WTC11 (cell line): Measurements from ENCODE around the gene CORO6.

ENCODE experiments used
- ELF4 ChIP-seq: sonication (generic); formaldehyde crosslinking; IDR thresholded peaks from 2 replicates; pipeline ENCODE4 v1.8.1; 2022; ENCODE audit warnings: low read depth, mild to moderate bottlenecking, moderate library complexity, missing genetic modification reagents
- PRDM15 ChIP-seq: sonication (generic); formaldehyde crosslinking; IDR thresholded peaks from 2 replicates; pipeline ENCODE4 v1.8.0; 2022; ENCODE audit warnings: missing genetic modification reagents
- RELA ChIP-seq: sonication (generic); formaldehyde crosslinking; IDR thresholded peaks from 2 replicates; pipeline ENCODE4 v1.8.1; 2022; ENCODE audit warnings: missing genetic modification reagents, mild to moderate bottlenecking, borderline replicate concordance
- TCF7 ChIP-seq: sonication (generic); formaldehyde crosslinking; IDR thresholded peaks from 2 replicates; pipeline ENCODE4 v1.8.0; 2022; ENCODE audit warnings: mild to moderate bottlenecking, low read depth, missing genetic modification reagents, moderate library complexity

DNA sequence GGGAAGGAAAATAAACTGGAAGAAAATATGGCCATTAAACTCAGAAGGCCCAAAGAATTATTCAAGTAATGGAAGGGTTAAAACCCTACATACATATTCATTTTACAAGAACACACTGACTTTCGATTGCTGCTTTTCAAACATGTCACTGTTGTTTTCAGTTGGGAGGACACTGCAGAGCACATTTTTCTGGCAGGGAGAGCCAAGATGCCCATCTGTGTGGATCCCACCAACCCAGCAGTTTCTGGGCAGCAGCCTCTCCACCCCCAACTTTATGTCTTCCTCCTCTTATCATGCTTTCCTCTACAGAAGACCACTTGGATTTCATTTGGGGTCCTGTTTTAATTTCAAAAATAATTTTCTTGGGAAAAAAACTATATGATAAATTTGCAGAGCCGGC, 7.1 kb upstream of the CORO6 start:
- TF ChIP-seq PRDM15 (no peak), TCF7 (CRISPR knock-in tag) (no peak), ELF4 (CRISPR knock-in tag) (no peak), RELA (no peak)
